Tibial nerve (tissue), 3 donors: ENCODE measurements around the gene STRA8.

ENCODE experiments used
- EP300 ChIP-seq, 2 donors: sonication (generic); formaldehyde crosslinking; IDR thresholded peaks; one replicate each; pipeline ENCODE4 v1.6.1; 2017; ENCODE audit warnings: antibody characterized with exemption in 2 of 2, mild to moderate bottlenecking in 1 of 2
- POLR2A ChIP-seq, 2 donors: fragments of 450-650 bp; IDR thresholded peaks; one replicate each; pipeline ENCODE4 v1.6.1; 2017; ENCODE audit warnings: antibody characterized with exemption in 2 of 2, mild to moderate bottlenecking in 2 of 2, moderate library complexity in 2 of 2

DNA sequence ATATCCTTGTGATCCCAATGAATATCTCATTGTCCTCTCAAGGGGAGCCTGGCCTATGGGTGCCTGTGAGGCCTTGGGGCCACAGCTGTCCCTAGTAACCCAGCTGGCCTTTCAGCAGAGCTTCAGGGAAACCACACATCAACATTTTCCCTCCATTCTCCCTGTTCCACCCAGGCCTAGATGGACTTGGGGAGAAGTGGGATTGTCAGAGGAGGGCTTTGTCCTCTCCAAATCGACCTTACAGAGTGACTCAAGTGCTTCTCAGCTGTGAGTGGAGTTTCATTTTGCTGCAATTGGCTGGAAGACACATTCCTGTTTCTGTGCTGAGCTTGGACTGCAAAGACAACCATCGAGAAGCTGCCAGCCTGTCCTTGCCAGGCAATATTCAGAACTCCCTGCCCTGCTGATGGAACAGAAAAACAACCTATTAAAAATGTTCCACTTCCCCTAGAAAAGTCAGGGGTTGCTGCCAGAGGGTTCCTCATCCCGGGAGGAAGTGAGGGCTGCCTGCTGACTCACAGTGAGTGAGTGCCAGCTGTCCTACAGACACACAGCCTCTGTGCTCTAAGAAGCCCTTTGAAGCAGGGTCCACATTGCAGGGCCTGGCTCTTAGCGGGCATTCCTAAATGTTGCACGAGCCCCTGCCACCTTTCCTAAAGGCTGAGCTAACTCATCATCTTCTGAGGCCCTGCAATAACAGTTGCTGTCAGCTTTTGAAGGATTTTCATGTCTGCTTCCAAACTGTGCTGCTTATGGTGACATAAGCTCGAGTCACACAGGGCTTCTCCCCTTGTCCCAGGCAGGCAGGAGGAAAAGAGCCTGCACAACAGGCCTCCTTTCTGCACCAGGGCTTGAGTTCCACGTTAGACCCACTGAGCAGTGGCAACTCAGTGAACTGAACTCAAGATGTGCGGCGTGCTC is 20.5 kb downstream of the STRA8 start:
- peak in 1 of 2 donors; percentile 6 for TF ChIP-seq POLR2A (IDR thresholded peaks at IDR 0.05)
- peak in 1 of 2 donors; percentile 73 for TF ChIP-seq EP300 (IDR thresholded peaks at IDR 0.05)
